G401.6 (cell line): Measurements from ENCODE around the gene CHD2.
"Not testable (repeated sequence)": the region's sequence is repeated elsewhere in the genome, so short reads cannot be mapped to it uniquely, and the experiment has no call there.

ENCODE experiments used
- FAIRE-seq: peaks from 2 replicates; lab custom pipeline; 2012; peaks lifted over from hg19 to GRCh38; lab: Jason Lieb, UNC

The CHD2 gene

DNA sequence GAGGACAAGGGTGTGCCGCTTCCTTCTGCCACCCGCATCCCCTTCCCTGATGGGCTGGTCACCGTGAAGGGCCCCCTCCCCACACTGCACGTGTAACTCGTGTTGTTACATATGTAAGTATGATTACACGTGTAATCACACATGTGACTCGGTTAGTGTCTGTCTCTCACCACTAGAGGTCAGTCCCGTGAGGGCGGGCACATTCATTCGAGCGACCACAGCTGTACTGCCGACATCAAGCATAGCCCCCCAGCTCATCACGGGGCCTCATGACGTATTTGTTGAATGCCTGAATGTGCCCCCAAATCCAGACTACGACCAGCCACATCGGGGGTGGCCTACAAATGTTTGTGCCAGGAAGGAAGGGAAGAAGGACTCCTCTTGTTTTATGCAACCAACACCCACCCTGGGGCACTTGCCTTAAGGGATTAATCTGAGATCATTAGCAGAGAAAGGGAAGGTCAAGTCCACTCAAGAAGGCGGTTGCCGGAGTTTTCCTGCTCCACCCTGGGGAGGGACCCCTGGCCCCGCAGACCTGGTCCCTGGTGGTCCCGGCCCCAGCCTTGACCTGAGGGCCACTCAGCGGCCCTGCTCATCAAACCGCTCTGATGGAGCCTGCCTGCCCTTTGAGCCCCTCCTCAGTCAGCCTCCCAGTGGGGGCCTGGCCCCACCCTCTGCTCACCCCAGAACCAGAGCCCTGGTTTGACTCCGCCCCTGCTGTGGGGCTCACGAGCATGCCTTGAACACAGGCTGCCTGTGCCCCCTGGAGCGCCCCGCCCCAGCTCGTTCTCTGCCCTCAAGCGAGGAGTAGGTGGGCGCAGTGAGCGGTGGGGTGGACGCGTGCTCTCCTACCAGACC, 136.1 kb downstream of the CHD2 start:
- no peak for FAIRE-seq

DNA sequence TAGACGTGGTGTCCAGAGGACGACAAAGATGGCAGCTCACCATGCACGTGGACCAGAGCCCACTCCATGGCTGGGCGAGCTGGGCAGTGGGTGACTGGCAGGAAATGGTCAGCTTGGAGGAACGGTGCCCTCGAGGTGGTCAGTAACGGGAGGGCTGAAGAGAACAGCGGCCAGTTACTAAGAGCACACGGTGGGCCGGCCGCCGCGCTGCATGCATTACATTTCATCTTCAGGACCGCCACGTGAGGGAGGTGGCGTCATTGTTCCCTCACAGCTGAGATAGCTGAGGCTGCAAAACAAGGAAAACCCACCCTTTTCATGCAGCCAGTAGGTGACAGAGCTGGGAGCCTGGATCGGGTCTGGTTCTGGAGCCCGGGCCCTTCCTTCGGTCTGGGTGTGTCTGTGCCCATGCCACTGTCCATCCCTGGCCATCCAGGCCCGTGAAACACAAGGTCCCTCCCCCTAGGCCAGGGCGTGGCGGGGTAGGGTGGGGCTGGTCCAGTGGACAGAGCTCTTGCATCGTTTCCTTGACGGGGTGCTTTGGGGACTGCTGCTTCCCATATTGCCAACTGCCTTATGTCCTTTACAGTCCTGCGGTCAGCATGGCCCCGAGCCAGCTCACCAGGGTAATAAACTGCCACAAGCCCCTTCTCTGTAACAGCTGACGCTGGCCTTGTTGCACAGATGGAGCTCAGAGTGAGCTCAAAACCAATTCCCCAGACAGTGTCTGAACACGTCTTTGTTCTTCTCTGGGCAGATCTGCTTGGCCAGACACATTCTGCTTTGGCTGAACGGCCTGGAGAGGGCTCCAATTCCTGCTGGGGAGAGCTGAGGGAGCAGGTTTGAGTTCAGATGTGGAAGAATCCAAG, 137.1 kb downstream of the CHD2 start:
- no peak for FAIRE-seq

DNA sequence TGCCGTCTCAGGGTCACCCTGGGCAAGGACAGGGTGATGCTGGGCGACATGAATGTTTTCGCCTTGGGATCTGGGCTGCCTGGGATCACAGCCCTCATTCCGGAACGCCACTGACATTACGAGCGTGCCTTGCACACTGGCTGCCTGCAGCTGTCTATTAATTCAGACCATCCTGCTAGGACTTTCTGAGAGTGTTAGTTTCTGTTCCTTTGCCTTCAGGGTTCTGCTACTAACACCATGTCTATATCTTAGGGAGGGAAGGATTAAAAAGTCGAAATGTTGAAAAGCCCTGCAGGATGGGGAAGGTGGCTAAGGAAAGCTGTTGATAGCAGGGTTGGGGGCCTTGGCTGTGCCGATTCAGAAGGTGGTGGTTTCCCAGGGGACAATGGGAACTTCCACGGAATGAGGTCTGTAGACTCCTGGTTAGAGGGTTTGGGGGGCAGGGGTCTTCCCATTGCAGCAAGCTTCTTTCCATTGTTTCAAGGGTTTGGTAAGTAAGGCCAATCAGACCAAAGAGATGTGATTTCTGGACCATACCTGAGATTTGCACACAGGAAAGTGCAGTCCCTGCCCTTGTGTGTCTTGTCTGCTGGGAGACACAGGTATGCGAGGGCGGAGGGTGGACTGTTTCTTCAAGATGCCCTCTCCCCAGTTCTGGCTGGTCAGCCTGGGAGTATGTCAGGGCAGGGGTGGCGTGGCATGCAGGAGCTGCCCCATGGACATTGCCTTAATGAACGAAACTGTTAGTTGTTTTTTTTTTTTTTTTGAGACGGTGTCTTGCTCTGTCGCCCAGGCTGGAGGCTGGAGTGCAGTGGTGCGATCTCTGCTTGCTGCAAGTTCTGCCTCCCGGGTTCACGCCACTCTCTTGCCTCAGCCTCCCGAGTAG, 137.9 kb downstream of the CHD2 start:
- FAIRE-seq = no peak

DNA sequence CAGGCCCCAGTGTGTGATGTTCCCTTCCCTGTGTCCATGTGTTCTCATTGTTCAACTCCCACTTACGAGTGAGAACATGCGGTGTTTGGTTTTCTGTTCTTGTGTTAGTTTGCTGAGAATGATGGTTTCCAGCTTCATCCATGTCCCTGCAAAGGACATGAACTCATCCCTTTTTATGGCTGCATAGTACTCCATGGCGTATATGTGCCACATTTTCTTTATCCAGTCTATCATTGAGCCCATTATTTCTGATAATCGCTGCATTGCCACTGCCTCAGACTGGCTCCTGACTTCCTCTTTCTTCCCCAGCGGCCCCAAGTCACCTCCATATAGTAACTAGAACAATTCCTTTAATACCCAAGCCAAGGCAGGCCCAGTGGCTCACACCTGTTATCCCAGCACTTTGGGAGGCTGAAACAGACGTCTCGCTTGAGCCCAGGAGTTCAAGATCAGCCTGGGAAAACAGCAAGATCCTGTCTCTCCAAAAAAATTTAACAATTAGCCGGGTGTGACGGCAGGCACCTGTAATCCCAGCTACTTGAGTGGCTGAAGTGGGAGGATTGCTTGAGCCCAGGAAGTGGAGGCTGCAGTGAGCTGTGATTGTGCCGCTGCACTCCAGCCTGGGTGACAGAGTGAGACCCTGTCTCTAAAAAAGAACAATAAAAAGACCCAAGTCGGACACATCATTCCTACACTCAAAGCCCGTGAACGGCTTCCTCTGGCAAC, 139.6 kb downstream of the CHD2 start:
- not testable (repeated sequence) for FAIRE-seq

DNA sequence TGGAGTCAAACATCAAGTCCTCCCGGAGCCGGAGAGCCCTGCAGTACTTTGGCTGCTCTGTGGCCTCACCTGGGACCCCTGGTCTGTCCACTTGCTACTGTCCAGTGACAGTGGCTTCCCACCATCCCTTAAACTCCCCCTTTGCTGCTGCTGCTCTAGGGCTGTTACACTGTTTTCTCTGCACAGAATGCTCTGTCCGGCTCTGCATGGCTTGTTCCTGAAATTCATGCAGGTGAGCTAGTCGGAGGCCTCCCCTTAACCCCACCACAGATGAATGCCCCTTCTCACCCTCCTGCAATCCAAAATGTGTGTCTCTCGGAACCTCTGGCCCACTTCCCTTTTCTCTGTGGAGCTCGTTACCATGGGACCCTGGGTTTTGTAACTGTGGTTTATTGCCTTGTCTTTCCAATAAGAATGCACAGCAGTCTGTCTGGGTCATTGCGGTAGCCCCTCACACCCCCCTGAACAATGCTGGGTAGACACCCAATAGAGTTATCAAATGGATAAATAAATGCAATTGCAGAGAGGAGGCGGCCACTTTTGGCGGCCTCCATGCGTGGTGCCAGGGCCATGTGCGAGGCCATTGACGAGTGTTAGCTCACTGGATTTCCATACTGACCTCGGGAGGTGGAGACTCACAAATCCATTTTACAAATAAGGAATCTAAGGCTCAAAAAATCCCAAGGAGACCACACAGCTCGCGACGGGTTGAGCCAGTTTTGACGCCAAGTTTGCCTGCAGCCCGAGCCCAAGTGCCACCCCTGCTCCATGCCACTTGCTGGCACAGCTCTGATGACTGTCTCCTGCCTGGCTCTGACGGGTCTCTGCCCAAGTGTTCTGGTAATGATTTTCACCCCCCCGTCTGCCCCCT, 140.4 kb downstream of the CHD2 start:
- no peak for FAIRE-seq

DNA sequence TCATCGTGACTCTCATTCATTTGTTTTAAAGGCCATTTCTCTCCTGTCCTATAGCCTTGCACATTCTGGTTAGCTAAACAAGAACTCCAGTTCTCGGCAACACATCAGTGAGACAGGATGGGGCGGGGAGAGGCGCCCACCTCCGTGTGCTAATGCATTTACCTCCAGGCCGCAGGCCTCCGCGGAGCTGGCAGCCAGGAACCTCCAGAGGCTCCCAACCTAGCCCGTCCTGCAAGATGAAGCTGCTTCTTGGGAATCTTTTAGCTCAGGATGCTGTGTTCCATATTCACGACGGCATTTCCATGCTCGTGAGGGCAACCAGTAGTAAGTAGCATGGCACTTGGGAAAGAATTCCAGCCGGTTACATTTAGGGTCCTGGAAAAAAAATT, 141.0 kb downstream of the CHD2 start:
- FAIRE-seq = no peak

DNA sequence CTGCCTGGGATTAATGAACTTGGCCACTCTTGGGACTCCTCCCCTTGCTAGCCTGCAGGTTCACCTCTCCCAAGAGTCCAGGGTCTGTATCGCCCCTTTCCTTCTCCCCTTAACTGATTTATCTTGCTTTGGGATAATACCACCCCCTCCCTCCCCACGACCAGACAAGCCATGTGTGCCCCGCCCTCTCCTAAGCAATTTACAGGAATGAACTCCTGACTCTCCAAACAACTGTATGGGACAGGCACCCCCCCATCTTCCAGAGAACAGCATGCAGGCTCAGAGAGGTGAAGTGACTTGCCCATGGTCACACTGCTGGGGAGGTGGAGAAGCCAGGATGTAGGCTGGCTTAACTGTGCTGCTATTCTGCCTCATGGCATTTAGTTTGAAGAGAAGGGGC, 142.1 kb downstream of the CHD2 start:
- FAIRE-seq = no peak

DNA sequence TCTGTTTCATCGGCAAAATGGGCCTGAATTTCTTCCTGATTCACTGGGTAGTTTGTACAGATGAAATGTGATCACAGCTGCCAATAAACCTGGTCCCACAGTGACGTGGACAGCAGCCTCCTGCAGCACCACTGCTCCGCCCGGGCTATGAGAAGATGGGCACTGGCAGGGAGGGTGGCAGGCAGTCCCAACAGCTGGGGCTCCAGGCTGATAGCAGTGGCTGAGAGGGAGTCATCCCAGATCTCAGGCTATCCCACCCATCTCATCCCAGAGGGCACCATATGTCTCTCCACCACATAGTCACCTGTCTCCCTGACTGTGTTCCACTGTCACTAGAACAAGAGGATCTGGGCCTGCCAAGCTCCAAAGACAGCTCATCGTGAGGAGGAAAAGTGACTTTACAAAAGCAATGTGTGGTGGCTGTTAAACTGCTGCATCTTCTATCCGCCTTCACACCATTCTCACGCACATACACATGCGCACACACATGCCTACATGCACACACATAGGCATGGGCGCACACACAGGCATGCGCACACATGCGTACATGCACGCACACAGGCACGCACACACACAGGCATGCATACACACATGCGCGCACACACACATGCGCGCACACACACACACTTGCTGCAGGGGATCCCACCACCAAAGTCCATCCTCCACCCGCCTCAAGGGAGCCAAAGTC, 142.7 kb downstream of the CHD2 start:
- no peak for FAIRE-seq

DNA sequence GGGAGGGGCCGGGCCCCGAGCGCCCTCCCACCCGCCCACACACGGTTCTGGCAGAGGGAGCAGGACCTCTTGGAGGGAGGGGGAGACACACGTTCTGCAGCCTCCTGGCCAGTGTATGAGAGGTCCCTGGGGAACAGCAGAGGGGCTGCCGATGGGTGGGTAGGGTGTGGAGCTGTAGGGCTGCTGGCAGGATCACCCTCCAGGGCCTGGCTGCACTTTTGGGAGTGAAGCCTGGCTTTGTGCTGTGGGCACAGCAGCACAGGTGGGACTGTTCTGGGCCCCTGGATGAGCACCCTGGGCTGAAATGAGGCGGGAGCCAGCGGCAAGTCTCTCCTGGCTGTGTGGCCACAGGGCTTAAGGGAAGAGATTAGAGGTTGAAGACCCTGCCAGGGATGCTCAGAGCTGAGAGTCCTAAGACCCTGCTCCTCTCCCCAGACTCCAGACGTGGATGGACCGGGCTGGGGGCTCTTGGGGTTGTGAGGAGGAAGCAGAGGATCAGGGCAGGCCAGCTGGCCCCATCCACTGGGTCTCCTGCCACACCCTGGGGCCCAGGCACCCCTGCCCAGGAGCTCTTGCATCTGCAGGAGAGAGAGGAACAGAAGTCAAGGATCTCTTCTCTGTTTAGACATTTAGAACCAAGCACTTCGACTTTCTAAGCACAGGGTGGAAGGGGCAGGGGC, 143.6 kb downstream of the CHD2 start:
- no peak for FAIRE-seq

DNA sequence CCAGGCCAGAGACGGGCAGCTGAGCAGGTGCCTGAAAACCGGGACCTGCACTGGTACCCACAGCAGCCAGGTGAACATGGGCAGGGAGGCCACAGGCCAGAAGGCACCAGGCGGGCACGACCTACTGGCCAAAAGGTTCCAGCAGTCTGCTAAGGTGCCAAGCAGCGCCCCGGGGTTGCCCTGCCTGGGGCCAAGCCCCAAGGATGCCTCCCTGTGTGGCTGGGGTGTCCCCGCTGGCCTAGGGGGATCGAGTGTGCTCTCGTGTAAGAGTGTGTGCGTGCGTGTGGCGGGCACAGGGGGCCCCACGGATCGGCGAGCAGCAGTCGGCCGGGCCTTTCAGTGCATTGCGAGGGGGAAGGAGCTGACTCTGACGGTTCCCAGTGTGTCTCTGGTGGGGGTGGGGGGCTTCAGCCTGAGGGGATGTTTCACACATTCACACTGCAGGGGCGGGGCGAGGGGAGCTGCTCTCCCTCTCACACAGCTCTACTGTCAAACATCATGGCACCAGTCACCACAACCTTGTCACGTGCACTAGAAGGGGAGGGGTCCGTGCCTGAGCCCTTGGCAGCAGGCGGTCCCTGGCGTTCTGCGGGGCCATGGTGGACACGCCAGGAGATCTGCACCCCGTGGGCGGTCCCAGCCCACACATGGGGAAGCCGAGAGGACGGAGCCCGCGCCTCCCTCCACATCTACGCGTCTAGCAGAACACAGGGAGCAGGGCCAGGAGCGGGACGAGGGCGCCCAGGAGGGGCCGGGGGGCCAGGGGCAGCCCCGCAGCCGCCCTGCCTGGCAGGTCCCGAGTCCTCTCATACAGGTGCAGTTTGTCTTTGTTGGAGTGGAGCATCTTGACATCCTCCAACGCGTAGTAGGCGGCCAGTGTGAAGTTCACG, 144.4 kb downstream of the CHD2 start:
- FAIRE-seq = no peak

DNA sequence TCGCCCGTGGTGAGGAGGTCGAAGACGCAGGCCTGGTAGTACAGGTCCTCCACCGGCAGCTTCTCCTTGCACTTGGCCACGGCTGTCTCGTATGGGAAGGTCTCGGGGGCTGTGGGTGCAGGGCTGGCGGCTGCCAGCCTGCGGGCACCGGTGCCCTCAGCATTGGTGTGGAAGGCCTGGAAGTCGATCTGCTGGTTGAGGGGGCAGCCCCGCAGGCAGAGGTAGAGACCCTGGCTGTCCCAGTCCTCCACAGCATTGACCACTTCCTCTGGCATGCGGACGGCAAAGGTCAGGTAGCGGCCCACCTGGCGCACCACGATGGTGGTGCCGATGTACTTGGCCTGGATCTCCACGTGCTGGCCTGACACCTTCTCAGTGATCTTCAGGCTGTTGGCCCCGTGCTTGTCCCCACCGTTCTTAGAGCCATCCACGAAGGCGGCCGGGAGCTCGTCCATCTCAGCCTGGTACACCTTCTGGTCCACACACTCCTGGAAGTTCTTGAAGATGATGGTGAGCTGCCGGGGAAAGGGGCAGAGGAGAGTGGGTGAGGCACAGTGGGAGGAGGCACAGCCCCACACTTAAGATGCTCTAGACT, 145.2 kb downstream of the CHD2 start:
- no peak for FAIRE-seq

DNA sequence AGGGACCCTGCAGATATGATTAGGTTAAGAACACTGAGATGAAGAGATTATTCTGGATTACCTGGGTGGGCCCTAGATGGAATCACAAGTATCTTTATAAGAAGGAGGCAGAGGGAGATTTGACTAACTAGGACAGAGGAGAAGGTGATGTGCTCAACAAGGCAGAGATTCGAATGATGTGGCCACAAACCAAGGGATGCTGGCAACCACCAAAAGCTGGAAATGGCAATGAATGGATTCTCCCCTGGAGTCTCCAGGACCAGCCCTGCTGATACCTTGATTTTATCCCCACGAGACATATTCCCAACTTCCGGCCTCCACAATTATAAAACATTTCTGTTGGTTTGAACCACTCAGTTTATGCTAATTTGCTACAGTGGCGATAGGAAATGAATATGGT, 146.0 kb downstream of the CHD2 start:
- no peak for FAIRE-seq

DNA sequence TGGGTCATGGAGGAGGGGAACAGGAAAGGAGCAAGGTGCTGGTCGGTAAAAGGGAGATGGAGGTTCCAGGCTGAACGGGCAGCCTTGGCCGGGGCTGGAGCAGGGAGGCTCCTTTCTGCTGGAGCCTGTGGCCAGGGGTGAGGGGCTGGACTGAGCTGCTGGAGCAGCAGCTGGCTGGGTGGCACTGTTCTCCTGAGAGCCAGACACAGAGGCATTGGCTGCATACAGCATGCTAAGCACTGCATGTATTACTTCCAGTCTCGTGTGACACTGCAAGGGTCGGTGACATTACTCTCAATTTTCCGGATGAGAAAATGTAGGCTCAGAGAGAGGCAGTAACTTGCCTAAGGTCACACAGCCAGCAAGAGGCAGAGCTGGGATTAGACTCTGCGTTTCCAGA, 146.6 kb downstream of the CHD2 start:
- FAIRE-seq = no peak

DNA sequence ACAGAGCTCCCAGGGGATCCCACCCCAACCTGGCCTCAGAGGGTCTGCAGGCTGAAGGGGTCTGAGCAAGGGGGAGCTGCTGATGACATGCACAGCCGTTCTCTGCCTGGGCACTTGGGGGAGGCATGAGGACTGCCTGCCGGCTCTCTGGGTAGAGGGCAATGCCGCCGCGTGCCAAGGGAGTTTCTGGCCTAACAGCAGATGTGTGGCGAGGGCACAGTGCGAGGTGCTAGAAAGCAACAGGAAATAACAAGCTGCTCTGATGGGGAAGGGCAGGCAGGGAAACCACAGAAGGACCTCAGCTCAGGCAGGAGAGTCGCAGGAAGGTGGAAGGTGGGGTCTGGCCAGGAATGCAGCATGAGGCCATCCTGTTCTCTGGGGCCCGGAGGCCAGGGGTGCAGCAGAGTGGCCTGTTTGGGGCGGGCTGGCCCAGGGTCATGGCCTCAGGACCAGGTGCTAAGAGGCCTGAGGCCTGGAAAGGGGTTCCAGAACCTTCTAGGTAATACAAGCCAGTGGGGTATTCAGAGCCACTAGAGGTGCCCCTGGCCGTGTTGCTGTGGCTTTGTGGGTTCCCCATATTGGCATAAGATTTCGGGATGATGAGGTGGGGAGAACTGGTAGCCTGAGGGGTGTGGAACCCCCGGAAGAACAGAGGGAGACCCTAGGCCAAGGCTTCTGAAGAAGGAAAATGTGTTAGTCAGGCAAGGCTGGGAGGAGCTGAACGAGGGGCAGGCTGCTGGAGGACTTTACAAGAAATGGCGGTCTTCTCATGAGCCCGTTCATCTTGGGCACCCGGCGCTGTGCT, 147.7 kb downstream of the CHD2 start:
- FAIRE-seq = no peak

DNA sequence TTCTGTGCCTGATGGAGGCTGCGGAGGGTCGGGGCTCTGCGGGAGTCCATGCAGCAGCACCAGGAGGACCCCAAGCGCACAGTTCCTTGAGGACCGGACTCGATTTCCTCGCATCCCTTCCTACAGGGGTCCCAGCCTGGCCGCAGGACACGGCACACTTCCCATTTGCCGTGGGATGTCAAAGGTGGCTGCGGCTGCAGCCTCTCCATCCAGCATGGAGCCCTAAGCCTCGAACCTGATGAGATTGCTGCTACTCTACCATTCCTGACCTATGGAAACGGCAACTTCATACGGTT, 148.2 kb downstream of the CHD2 start:
- FAIRE-seq = no peak

DNA sequence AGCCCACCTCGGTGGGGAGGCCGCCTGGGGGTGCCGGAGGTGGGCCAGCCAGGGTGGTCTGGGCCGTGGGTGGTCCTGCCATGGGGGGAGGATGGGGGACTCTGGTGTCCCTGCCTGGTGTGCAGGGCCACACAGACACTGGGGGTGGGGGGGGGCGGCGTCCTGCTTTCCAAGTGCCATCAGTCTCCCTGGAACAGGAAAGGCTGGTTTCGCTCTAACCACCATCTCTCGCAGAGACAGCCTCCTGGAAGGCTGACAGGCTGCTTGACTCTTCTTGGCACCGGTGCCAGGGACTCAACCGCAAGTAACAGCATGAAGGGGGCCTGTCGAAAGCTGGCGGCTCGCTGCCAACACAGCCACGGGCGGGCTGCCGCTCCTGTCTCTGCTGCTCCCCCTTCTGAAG, 148.6 kb downstream of the CHD2 start:
- no peak for FAIRE-seq

DNA sequence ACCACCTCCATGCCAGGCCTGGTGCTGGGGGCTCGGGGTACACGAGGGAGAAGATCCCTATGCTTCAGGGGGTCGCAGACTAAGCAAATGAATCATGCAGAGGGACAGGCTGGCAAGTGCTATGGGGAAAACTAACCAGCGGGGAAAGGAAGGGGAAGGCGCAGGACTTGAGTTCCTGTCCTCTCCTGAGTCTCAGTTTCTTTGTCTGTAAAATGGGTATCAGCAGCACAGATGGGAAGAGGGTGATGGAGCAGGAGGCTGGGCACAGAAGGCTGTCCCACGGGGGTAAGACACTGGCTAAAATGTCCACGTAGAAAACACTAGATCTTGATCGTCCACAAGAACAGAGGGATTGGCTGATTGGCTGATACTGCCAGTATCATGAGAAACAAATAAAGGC, 149.1 kb downstream of the CHD2 start:
- no peak for FAIRE-seq
